K562 (cell line): ENCODE measurements around the gene CCDC34. TPM values are rescaled to one million over a fixed set of nuclear protein-coding genes. Genes with fewer than 3 reads are reported as not detected.

Source experiments
- ATAC-seq: fragments of 200-7000 bp; cut with Tn5 transposase; 3 replicates; pipeline ENCODE4 v1.9.1; 2020; ENCODE audit warnings: moderate library complexity
- BruUV-seq: library from RNA; stranded (reverse); fragments of 400-500 nt; replicated peaks from 2 replicates; lab custom pipeline; 2021; lab: Mats Ljungman, UMichigan
- CTCF ChIA-PET: fragments of 300-600 bp; formaldehyde crosslinking; extraction: SDS; loops from one replicate; lab custom pipeline; 2021; ENCODE audit warnings: low intra/inter-chr PET ratio; lab: Yijun Ruan, JAX
- POLR2A ChIA-PET: fragments of 300-600, 350-650 bp; sonication (Branson Sonifier 250); formaldehyde crosslinking; extraction: SDS; loops from one replicate; lab custom pipeline; 2021; ENCODE audit warnings: antibody characterized with exemption, inconsistent platforms; lab: Yijun Ruan, JAX
- DNase-seq, 4 experiments: peaks; one replicate each; pipeline versions ENCODE4 v3.0.0 to v3.0.0-alpha.2; 2011 to 2018; ENCODE audit warnings: low spot score in 3 of 4, mixed read lengths in 3 of 4; ENCODE audit errors: extremely low read depth in 1 of 4
- FAIRE-seq: peaks from 2 replicates; lab custom pipeline; 2011; peaks lifted over from hg19 to GRCh38; lab: Jason Lieb, UNC
- H2AFZ ChIP-seq: 2 replicates; pipeline ENCODE4 v1.6.0; 2011; ENCODE audit warnings: low read depth, low read length, control low read depth, inconsistent platforms
- H3K27ac ChIP-seq: fragments of 200-600 bp; 3 replicates; pipeline ENCODE4 v1.8.0; 2011; ENCODE audit warnings: low read depth, mild to moderate bottlenecking, control low read depth, inconsistent platforms, low read length, moderate library complexity, mixed read lengths; ENCODE audit errors: extremely low read depth
- H3K27me3 ChIP-seq, 2 experiments: fragments of 300-600 bp in 1 of 2; 2 replicates in 1 of 2; 3 replicates in 1 of 2; pipeline versions ENCODE4 v1.6.0 to v1.8.0; 2011; ENCODE audit warnings: inconsistent platforms in 2 of 2, low read length in 2 of 2, mild to moderate bottlenecking in 1 of 2, mixed read lengths in 1 of 2, moderate library complexity in 1 of 2; ENCODE audit not compliant: control insufficient read depth in 2 of 2, insufficient read depth in 2 of 2
- H3K36me3 ChIP-seq: fragments of 300-600 bp; 3 replicates; pipeline ENCODE4 v1.8.0; 2011; ENCODE audit warnings: mild to moderate bottlenecking, low read length, inconsistent platforms; ENCODE audit not compliant: control insufficient read depth, insufficient read depth
- H3K4me1 ChIP-seq, 2 experiments: fragments of 200-600 bp in 1 of 2; replicated peaks in 1 of 2; 2 replicates in 1 of 2; 3 replicates in 1 of 2; pipeline versions ENCODE4 v1.5.1 to v1.8.0; 2011; ENCODE audit warnings: inconsistent platforms in 2 of 2, low read length in 2 of 2, mild to moderate bottlenecking in 1 of 2, mixed read lengths in 1 of 2, moderate library complexity in 1 of 2; ENCODE audit not compliant: control insufficient read depth in 2 of 2, insufficient read depth in 2 of 2
- H3K4me2 ChIP-seq: 2 replicates; pipeline ENCODE4 v1.6.1; 2011; ENCODE audit warnings: low read length, control low read depth, inconsistent platforms, mixed read lengths; ENCODE audit not compliant: insufficient read depth
- H3K4me3 ChIP-seq: fragments of 200-600 bp; sonication (generic), shearing (Covaris generic); 2 replicates; pipeline ENCODE4 v1.5.1; 2016; ENCODE audit warnings: control low read depth, inconsistent platforms
- H3K79me2 ChIP-seq: fragments of 200-600 bp; 3 replicates; pipeline ENCODE4 v1.8.0; 2011; ENCODE audit warnings: low read length, inconsistent platforms; ENCODE audit not compliant: control insufficient read depth, insufficient read depth
- H3K9ac ChIP-seq, 2 experiments: 2 replicates each; pipeline versions ENCODE4 v1.6.0 to v1.6.1; 2011; ENCODE audit warnings: low read depth in 2 of 2, low read length in 2 of 2, control low read depth in 1 of 2, inconsistent platforms in 1 of 2, mild to moderate bottlenecking in 1 of 2, mixed read lengths in 1 of 2; ENCODE audit not compliant: insufficient read depth in 1 of 2
- H3K9me1 ChIP-seq: one replicate; pipeline ENCODE4 v1.6.0; 2011; ENCODE audit warnings: inconsistent platforms, mild to moderate bottlenecking, low read length, moderate library complexity; ENCODE audit not compliant: control insufficient read depth, insufficient read depth
- H3K9me3 ChIP-seq: replicated peaks from 2 replicates; pipeline ENCODE4 v1.5.1; 2011; ENCODE audit warnings: low read depth, low read length, inconsistent platforms; ENCODE audit not compliant: control insufficient read depth, insufficient read depth
- H4K20me1 ChIP-seq: replicated peaks from 2 replicates; pipeline ENCODE4 v1.6.1; 2011; ENCODE audit warnings: low read length, inconsistent platforms, mixed read lengths; ENCODE audit not compliant: control insufficient read depth, insufficient read depth
- CLOCK ChIP-seq: fragments of 250-450 bp; sonication (Bioruptor Pico); IDR thresholded peaks from 2 replicates; pipeline ENCODE4 v1.4.0; 2020; ENCODE audit warnings: mild to moderate bottlenecking, moderate library complexity, borderline replicate concordance
- ESRRA ChIP-seq: fragments of 450-650 bp; IDR thresholded peaks from 2 replicates; pipeline ENCODE4 v1.6.1; 2014; ENCODE audit warnings: low read depth, mild to moderate bottlenecking, moderate library complexity, borderline replicate concordance
- GATAD2B ChIP-seq: fragments of 450-650 bp; IDR thresholded peaks from 2 replicates; pipeline ENCODE4 v1.6.1; 2017; ENCODE audit warnings: mild to moderate bottlenecking, borderline replicate concordance
- HMGN3 ChIP-seq: IDR thresholded peaks from 2 replicates; pipeline ENCODE4 v1.6.1; 2011; ENCODE audit warnings: borderline replicate concordance, low read depth, mild to moderate bottlenecking, mixed read lengths, low read length; ENCODE audit not compliant: insufficient read length; ENCODE audit errors: extremely low read depth
- POLR2AphosphoS5 ChIP-seq: IDR thresholded peaks from 2 replicates; pipeline ENCODE4 v1.6.1; 2011; ENCODE audit warnings: mild to moderate bottlenecking, low read depth, low read length, moderate library complexity; ENCODE audit not compliant: control insufficient read depth, insufficient read depth
- PRPF4 ChIP-seq: fragments of 200-400 bp; formaldehyde crosslinking; IDR thresholded peaks from one replicate; pipeline ENCODE4 v1.6.1; 2017; ENCODE audit warnings: low read length, low read depth, mild to moderate bottlenecking; ENCODE audit not compliant: insufficient read depth, poor library complexity, severe bottlenecking
- SRSF9 ChIP-seq: fragments of 200-400 bp; formaldehyde crosslinking; IDR thresholded peaks from 2 replicates; pipeline ENCODE4 v1.6.1; 2017; ENCODE audit warnings: low read depth, low read length, borderline replicate concordance
- TFE3 ChIP-seq: fragments of 450-650 bp; formaldehyde crosslinking; IDR thresholded peaks from 2 replicates; pipeline ENCODE4 v1.4.0; 2020; ENCODE audit warnings: mild to moderate bottlenecking, mixed read lengths
- ZC3H4 ChIP-seq: sonication (generic); formaldehyde crosslinking; IDR thresholded peaks from 2 replicates; pipeline ENCODE4 v1.9.0; 2021; ENCODE audit warnings: missing genetic modification reagents, borderline replicate concordance
- ZNF354B ChIP-seq: fragments of 250-450 bp; sonication (Bioruptor Pico); IDR thresholded peaks from 2 replicates; pipeline ENCODE4 v1.4.0; 2020
- WGBS: fragments of 100-300 bp; shearing (Covaris generic); methylation state at CpG from one replicate; pipeline ENCODE4 v1.1.6; 2016; ENCODE audit warnings: low coverage, mixed read lengths; ENCODE audit not compliant: insufficient coverage; ENCODE audit errors: missing lambda C conversion rate; 5-methylcytosine and 5-hydroxymethylcytosine counted together
- in situ Hi-C: fragments of 300-500 bp; cut with MboI; formaldehyde crosslinking; loops from 4 replicates; pipeline ENCODE4 v1.15.0; 2018; ENCODE audit warnings: inconsistent platforms, mixed read lengths
- intact Hi-C: fragments of 100-400 bp; cut with micrococcal nuclease; formaldehyde crosslinking; loops from 2 replicates; pipeline ENCODE4 v1.14.2; 2022
- polyA plus RNA-seq, 8 experiments: library from polyadenylated mRNA; depleted of rRNA in 4 of 8; stranded (reverse) in 5 of 8; unstranded in 3 of 8; fragments of >200 nt; fragmentation: Nextera tagmentation in 2 of 8; fragmentation: Illumina TruSeq in 1 of 8; extraction: Ambion mirVana in 2 of 8; extraction: Trizol in 1 of 8; gene quantifications; 2 replicates each; pipeline versions ENCODE4 v1.2.1 to v1.2.3, GENCODE V29; 2011 to 2014; ENCODE audit warnings: inconsistent platforms in 1 of 8, missing spikeins in 1 of 8
- total RNA-seq, 7 experiments: library from RNA; depleted of rRNA in 6 of 7; stranded (reverse); fragments of >200 nt in 6 of 7; fragmentation: Illumina TruSeq in 2 of 7; extraction: Trizol in 2 of 7; gene quantifications; 2 replicates each; pipeline versions ENCODE4 v1.2.1 to v1.2.3, GENCODE V29; 2011 to 2021; ENCODE audit warnings: low replicate concordance in 1 of 7

The CCDC34 gene
- total and polyA plus RNA-seq, 9 of the 15 experiments (the other 6 are each of a cell fraction or from before 2014, with no cell fraction given): 6.2 to 42.0 (median 15.7) TPM

- no peaks in the 10 kb centered on the region for H3K79me2 ChIP-seq
- ATAC-seq: no peak
- intact Hi-C loops (no loop called here), in situ Hi-C loops (no loop called here)
- ChIA-PET POLR2A (interaction anchor here (0.7 to 2.5 kb wide), 2 partner anchors 9 to 46 kb away, joined by 3 to 8 read pairs; no protein-coding TSS in a partner anchor), CTCF (interaction anchor here (0.7 kb wide), 1 partner anchor 89 kb away, joined by 5 read pairs; no protein-coding TSS in a partner anchor)
- no peaks in the 10 kb centered on the region for H3K9me3 ChIP-seq
- H2AFZ ChIP-seq: no peak overlapping the region
- TF ChIP-seq POLR2AphosphoS5 (no peak), HMGN3 (no peak), PRPF4 (no peak), ESRRA (no peak), SRSF9 (no peak), ZC3H4 (CRISPR knock-in tag) (no peak), ZNF354B (CRISPR knock-in tag) (no peak), CLOCK (CRISPR knock-in tag) (no peak), GATAD2B (no peak), TFE3 (CRISPR knock-in tag) (no peak)
- BruUV-seq: no TSS peak
- H3K27ac ChIP-seq: no peak overlapping the region
- H3K9me1 ChIP-seq: no peaks in the 10 kb centered on the region
- no peak for FAIRE-seq
- no peak overlapping the region for H3K4me3 ChIP-seq
- H3K27me3 ChIP-seq: no peaks in the 10 kb centered on the region
- no peaks in the 10 kb centered on the region; the same call in 2 of the 3 replicates for H3K36me3 ChIP-seq
- WGBS: 56% methylated on average over 2 of the region's 2 CpGs
- no peaks in the 10 kb centered on the region for H4K20me1 ChIP-seq
- H3K4me1 ChIP-seq: peaks cover 14 to 28% of the 10 kb centered on the region in 2 experiments; a peak in 4 of 5 replicates
- no peak overlapping the region for H3K9ac ChIP-seq
- no peak overlapping the region for H3K4me2 ChIP-seq
- DNase-seq: no peak
Observed at GRCh38 chr11:27375370-27375769, 12.4 kb upstream of the CCDC34 start.
